ENCODE data around the gene CCDC51. TPM values are rescaled to one million over a fixed set of nuclear protein-coding genes. Genes with fewer than 3 reads are reported as not detected.

The CCDC51 gene
- total and polyA plus RNA-seq, 2 of the 13 experiments (the other 11 are each of a cell fraction or from before 2014, with no cell fraction given), result 18.1 to 29.4 TPM

DNA sequence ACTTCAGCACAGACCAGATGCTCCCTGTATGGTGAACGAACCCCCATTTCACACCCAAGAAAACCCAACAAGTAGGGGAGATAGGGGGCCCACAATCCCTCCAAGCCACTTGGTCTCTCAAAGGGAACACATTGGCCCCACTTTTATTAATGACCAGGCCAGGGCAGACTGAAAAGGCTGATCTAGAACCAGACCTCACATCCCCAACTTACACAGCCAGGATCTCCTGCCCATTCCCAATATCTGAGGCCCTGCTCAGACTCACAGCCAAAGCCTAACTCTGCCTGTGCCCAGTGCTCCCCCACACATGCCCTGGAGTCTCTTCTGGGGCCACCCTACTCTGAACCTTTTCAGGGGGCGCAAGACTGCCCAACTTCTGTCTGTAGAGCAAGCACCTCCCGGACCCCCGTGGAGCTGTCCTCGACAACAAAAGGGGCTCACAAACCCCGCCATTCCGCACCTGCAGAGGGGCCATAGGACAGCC, 11.8 kb downstream of the CCDC51 start (continued):
- peak; percentile 44; the same call in 1 of the 2 replicates for TF ChIP-seq CCDC6 (CRISPR knock-in tag; IDR thresholded peaks at IDR 0.05)
- TF ChIP-seq ZFP36L2 (CRISPR knock-in tag; IDR thresholded peaks at IDR 0.05), result no peak
- TF ChIP-seq, protein P1, sequence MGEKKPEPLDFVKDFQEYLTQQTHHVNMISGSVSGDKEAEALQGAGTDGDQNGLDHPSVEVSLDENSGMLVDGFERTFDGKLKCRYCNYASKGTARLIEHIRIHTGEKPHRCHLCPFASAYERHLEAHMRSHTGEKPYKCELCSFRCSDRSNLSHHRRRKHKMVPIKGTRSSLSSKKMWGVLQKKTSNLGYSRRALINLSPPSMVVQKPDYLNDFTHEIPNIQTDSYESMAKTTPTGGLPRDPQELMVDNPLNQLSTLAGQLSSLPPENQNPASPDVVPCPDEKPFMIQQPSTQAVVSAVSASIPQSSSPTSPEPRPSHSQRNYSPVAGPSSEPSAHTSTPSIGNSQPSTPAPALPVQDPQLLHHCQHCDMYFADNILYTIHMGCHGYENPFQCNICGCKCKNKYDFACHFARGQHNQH (CRISPR knock-in tag; IDR thresholded peaks at IDR 0.05), result 0 out of 2 replicates have a peak, but pooled peaks have one; percentile 28
- peak; percentile 14; the same call in 1 of the 2 replicates for TF ChIP-seq ZFY (CRISPR knock-in tag; IDR thresholded peaks at IDR 0.05)
- TF ChIP-seq, protein P2, sequence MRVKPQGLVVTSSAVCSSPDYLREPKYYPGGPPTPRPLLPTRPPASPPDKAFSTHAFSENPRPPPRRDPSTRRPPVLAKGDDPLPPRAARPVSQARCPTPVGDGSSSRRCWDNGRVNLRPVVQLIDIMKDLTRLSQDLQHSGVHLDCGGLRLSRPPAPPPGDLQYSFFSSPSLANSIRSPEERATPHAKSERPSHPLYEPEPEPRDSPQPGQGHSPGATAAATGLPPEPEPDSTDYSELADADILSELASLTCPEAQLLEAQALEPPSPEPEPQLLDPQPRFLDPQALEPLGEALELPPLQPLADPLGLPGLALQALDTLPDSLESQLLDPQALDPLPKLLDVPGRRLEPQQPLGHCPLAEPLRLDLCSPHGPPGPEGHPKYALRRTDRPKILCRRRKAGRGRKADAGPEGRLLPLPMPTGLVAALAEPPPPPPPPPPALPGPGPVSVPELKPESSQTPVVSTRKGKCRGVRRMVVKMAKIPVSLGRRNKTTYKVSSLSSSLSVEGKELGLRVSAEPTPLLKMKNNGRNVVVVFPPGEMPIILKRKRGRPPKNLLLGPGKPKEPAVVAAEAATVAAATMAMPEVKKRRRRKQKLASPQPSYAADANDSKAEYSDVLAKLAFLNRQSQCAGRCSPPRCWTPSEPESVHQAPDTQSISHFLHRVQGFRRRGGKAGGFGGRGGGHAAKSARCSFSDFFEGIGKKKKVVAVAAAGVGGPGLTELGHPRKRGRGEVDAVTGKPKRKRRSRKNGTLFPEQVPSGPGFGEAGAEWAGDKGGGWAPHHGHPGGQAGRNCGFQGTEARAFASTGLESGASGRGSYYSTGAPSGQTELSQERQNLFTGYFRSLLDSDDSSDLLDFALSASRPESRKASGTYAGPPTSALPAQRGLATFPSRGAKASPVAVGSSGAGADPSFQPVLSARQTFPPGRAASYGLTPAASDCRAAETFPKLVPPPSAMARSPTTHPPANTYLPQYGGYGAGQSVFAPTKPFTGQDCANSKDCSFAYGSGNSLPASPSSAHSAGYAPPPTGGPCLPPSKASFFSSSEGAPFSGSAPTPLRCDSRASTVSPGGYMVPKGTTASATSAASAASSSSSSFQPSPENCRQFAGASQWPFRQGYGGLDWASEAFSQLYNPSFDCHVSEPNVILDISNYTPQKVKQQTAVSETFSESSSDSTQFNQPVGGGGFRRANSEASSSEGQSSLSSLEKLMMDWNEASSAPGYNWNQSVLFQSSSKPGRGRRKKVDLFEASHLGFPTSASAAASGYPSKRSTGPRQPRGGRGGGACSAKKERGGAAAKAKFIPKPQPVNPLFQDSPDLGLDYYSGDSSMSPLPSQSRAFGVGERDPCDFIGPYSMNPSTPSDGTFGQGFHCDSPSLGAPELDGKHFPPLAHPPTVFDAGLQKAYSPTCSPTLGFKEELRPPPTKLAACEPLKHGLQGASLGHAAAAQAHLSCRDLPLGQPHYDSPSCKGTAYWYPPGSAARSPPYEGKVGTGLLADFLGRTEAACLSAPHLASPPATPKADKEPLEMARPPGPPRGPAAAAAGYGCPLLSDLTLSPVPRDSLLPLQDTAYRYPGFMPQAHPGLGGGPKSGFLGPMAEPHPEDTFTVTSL (CRISPR knock-in tag; IDR thresholded peaks at IDR 0.05; ENCODE audit: borderline replicate concordance), result 0 out of 2 replicates have a peak, but pooled peaks have one; percentile 32
- TF ChIP-seq, protein P3, sequence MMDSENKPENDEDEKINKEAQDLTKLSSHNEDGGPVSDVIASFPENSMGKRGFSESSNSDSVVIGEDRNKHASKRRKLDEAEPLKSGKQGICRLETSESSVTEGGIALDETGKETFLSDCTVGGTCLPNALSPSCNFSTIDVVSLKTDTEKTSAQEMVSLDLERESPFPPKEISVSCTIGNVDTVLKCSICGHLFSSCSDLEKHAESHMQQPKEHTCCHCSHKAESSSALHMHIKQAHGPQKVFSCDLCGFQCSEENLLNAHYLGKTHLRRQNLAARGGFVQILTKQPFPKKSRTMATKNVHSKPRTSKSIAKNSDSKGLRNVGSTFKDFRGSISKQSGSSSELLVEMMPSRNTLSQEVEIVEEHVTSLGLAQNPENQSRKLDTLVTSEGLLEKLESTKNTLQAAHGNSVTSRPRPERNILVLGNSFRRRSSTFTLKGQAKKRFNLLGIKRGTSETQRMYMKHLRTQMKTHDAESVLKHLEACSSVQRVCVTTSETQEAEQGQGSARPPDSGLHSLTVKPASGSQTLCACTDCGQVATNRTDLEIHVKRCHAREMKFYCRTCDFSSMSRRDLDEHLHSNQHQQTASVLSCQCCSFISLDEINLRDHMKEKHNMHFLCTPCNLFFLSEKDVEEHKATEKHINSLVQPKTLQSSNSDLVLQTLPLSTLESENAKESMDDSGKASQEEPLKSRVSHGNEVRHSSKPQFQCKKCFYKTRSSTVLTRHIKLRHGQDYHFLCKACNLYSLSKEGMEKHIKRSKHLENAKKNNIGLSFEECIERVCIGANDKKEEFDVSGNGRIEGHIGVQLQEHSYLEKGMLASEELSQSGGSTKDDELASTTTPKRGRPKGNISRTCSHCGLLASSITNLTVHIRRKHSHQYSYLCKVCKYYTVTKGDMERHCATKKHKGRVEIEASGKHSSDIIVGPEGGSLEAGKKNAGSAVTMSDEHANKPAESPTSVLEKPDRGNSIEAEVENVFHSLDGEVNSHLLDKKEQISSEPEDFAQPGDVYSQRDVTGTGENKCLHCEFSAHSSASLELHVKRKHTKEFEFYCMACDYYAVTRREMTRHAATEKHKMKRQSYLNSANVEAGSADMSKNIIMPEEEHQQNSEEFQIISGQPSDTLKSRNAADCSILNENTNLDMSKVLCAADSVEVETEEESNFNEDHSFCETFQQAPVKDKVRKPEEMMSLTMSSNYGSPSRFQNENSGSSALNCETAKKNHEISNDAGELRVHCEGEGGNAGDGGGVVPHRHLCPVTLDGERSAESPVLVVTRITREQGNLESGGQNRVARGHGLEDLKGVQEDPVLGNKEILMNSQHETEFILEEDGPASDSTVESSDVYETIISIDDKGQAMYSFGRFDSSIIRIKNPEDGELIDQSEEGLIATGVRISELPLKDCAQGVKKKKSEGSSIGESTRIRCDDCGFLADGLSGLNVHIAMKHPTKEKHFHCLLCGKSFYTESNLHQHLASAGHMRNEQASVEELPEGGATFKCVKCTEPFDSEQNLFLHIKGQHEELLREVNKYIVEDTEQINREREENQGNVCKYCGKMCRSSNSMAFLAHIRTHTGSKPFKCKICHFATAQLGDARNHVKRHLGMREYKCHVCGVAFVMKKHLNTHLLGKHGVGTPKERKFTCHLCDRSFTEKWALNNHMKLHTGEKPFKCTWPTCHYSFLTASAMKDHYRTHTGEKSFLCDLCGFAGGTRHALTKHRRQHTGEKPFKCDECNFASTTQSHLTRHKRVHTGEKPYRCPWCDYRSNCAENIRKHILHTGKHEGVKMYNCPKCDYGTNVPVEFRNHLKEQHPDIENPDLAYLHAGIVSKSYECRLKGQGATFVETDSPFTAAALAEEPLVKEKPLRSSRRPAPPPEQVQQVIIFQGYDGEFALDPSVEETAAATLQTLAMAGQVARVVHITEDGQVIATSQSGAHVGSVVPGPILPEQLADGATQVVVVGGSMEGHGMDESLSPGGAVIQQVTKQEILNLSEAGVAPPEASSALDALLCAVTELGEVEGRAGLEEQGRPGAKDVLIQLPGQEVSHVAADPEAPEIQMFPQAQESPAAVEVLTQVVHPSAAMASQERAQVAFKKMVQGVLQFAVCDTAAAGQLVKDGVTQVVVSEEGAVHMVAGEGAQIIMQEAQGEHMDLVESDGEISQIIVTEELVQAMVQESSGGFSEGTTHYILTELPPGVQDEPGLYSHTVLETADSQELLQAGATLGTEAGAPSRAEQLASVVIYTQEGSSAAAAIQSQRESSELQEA (CRISPR knock-in tag; IDR thresholded peaks at IDR 0.05; ENCODE audit: not compliant biosample characterization), result peak; percentile 1
- TF ChIP-seq ZNF558 (CRISPR knock-in tag; IDR thresholded peaks at IDR 0.05; ENCODE audit: borderline replicate concordance), result 0 out of 2 replicates have a peak, but pooled peaks have one; percentile 19
- TF ChIP-seq ZNF441 (CRISPR knock-in tag; IDR thresholded peaks at IDR 0.05; ENCODE audit: borderline replicate concordance), result 0 out of 2 replicates have a peak, but pooled peaks have one; percentile 7
- 0 out of 2 replicates have a peak, but pooled peaks have one; percentile 22 for TF ChIP-seq ZNF160 (CRISPR knock-in tag; IDR thresholded peaks at IDR 0.05)
- TF ChIP-seq MAZ (IDR thresholded peaks at IDR 0.05; ENCODE audit: borderline replicate concordance, low read depth, low read length), result no peak
- TF ChIP-seq MAZ (CRISPR knock-in tag; IDR thresholded peaks at IDR 0.05; ENCODE audit: low read depth), result no peak; the same call in 1 of the 2 replicates
- 0 out of 2 replicates have a peak, but pooled peaks have one; percentile 14 for TF ChIP-seq ZNF136 (CRISPR knock-in tag; IDR thresholded peaks at IDR 0.05; ENCODE audit: low read depth)
- TF ChIP-seq ZNF337 (CRISPR knock-in tag; IDR thresholded peaks at IDR 0.05; ENCODE audit: borderline replicate concordance, low read depth), result 0 out of 2 replicates have a peak, but pooled peaks have one; percentile 34
- peak; percentile 18; the same call in 1 of the 2 replicates for TF ChIP-seq KDM6A (CRISPR knock-in tag; IDR thresholded peaks at IDR 0.05; ENCODE audit: low read depth)

All from HepG2 (cell line).